Left ventricle myocardium inferior (tissue), 1 donor: ENCODE measurements around the gene PGS1. TPM values are rescaled to one million over a fixed set of nuclear protein-coding genes. Genes with fewer than 3 reads are reported as not detected.

Source experiments
- DNase-seq: peaks from one replicate; pipeline ENCODE4 v3.0.0-alpha.2; 2020
- H3K27ac ChIP-seq: fragments of 200-600 bp; replicated peaks from 2 replicates; pipeline ENCODE4 v1.8.0; 2021
- H3K27me3 ChIP-seq: fragments of 200-600 bp; 2 replicates; pipeline ENCODE4 v1.8.0; 2021; ENCODE audit warnings: low read depth
- H3K36me3 ChIP-seq: fragments of 200-600 bp; 2 replicates; pipeline ENCODE4 v1.8.0; 2021
- H3K4me1 ChIP-seq: fragments of 200-600 bp; 2 replicates; pipeline ENCODE4 v1.8.0; 2021
- H3K4me3 ChIP-seq: fragments of 200-600 bp; 2 replicates; pipeline ENCODE4 v1.8.0; 2021; ENCODE audit warnings: mild to moderate bottlenecking, moderate library complexity
- H3K9me3 ChIP-seq: fragments of 200-600 bp; replicated peaks from 2 replicates; pipeline ENCODE4 v1.8.0; 2021
- intact Hi-C: fragments of 100-400 bp; cut with micrococcal nuclease; formaldehyde crosslinking; loops from one replicate; pipeline ENCODE4 v1.11.0; 2022
- total RNA-seq: library from RNA; stranded (reverse); fragmentation: NEBNext Ultra II Directional; extraction: Animal tissue kit (Norgen Biotek cat#: 25700); gene quantifications from one replicate; pipeline ENCODE4 v1.2.1, GENCODE V29; 2021
- TF ChIP-seq, protein P1 (sequence below): fragments of 200-600 bp; IDR thresholded peaks from 2 replicates; pipeline ENCODE4 v1.8.0; 2021; ENCODE audit warnings: antibody characterized with exemption, mild to moderate bottlenecking, borderline replicate concordance
- donor health status: DM: no; HTN: yes; CAD: no; lungs with severe emphysema.

PGS1 gene
- total RNA-seq, 1 donor from 2014 or later = 17.1 TPM

DNA sequence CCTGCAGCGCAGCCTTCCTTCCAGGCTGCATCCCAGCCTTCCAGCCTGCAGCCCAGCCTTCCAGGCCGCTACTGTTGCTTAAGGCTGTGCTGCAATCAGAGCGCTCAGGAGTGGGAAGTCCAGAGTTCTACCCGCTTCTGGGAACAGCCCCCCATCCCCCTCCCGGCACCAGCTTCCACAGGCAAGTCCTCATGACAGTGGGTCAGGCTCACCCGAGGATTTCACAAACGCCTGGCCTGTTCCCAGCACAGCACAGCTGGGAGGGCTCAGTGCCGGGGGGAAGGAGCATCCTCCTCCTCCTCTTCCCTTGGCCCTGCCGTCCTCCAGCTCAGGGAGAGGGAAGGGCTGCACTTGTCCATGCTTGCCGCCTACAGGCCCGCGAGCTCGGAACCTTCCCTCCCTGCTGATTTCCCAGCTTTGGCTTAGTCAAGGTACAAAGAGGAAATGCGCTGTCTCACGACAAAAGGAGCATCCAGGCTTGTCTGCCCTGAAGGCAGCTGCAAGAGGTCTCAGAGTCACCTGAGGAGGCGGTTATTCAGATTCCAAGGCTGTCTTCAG, 26.9 kb upstream of the PGS1 start:
- Histone ChIP-seq H3K4me1 (peaks cover 71% of the 10 kb centered on the region), H3K36me3 (peaks cover 8% of the 10 kb centered on the region), H3K27ac (peak overlapping the region; percentile 95), H3K27me3 (no peaks in the 10 kb centered on the region), H3K9me3 (no peaks in the 10 kb centered on the region), H3K4me3 (no peak overlapping the region)
- TF ChIP-seq, protein P1, sequence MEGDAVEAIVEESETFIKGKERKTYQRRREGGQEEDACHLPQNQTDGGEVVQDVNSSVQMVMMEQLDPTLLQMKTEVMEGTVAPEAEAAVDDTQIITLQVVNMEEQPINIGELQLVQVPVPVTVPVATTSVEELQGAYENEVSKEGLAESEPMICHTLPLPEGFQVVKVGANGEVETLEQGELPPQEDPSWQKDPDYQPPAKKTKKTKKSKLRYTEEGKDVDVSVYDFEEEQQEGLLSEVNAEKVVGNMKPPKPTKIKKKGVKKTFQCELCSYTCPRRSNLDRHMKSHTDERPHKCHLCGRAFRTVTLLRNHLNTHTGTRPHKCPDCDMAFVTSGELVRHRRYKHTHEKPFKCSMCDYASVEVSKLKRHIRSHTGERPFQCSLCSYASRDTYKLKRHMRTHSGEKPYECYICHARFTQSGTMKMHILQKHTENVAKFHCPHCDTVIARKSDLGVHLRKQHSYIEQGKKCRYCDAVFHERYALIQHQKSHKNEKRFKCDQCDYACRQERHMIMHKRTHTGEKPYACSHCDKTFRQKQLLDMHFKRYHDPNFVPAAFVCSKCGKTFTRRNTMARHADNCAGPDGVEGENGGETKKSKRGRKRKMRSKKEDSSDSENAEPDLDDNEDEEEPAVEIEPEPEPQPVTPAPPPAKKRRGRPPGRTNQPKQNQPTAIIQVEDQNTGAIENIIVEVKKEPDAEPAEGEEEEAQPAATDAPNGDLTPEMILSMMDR = no peak
- DNase-seq = peak; percentile 96
- intact Hi-C loops = no loop called here

DNA sequence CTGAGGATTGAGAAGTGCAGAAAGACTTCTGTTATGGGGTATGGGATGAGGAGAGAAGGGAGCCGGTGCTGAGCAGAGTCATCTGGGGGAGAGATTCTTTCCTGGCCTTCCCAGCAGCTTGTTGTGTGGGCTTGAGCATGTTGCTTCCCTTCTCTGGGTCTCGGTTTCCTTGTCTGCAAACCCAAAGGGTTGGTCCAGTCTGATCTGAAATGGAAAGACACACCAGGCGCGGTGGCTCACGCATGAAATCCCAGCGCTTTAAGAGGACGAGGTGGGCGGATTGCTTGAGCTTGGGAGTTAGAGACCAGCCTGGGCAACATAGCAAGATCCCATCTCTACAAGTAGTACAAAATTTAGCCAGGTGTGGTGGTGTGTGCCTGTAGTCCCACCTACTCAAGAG, 24.6 kb upstream of the PGS1 start:
- intact Hi-C loops = no loop called here
- H3K27me3 ChIP-seq = no peaks in the 10 kb centered on the region
- H3K36me3 ChIP-seq = peaks cover 31% of the 10 kb centered on the region
- peaks cover 90% of the 10 kb centered on the region for H3K4me1 ChIP-seq
- no peaks in the 10 kb centered on the region for H3K9me3 ChIP-seq
- H3K27ac ChIP-seq = peak overlapping the region; percentile 95
- DNase-seq = no peak
- TF ChIP-seq, protein P1 = no peak
- H3K4me3 ChIP-seq = peak overlapping the region; percentile 64

DNA sequence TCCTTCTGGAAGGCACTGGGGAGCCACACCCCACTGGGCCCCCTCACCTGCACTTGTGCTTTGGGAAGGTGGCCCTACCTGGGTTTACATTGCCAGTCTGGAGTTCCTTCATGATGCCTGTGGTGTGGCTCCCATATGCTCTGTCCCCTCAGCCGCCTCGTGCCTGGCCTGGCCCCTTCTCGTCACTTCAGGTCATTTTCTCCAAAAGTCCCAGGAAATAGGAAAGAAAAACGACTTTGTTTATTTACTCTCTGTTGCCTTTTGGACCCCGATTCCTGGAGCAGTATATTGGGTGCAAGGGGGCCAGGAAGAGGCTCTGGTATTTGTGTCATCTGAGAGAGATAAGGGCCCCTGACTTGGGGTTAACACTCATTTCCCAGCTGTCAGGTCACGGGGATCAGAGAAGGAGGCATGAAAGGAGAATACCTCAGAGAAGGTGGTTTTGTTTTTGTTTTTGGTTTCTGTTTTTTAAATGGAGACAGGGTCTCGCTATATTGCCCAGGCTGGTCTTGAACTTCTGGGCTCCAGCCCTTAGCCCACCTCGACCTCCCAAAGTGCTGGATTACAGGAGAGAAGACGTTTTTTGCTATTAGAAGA, 23.3 kb upstream of the PGS1 start:
- H3K36me3 ChIP-seq = peaks cover 31% of the 10 kb centered on the region
- H3K4me1 ChIP-seq = peaks cover 93% of the 10 kb centered on the region
- H3K27me3 ChIP-seq = no peaks in the 10 kb centered on the region
- intact Hi-C loops = no loop called here
- H3K9me3 ChIP-seq = no peaks in the 10 kb centered on the region
- peak overlapping the region; percentile 1 for H3K27ac ChIP-seq
- TF ChIP-seq, protein P1 = no peak
- no peak for DNase-seq
- no peak overlapping the region for H3K4me3 ChIP-seq

DNA sequence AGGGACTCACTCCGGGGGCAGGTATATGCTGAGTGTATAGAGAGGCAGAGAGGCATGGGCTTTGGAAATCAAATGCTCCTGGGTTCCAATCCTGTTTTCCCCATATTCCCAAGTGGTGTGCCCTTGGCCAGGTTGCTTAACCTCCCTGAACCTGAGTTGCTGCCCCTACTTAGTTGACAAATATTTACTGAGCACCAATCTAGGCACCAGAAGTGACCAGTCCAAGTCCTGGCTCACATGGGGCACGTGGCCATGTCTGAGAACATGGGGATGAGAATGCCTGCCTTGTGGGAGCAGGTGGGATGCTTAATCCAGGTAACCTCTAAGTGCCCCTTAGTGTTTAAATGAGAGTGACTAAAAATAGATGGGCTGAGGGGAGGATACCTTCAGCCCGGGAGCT, 22.7 kb upstream of the PGS1 start:
- no peak for DNase-seq
- Histone ChIP-seq H3K4me1 (peaks cover 92% of the 10 kb centered on the region), H3K9me3 (no peaks in the 10 kb centered on the region), H3K27ac (peak overlapping the region; percentile 97), H3K27me3 (no peaks in the 10 kb centered on the region), H3K4me3 (peak overlapping the region; percentile 85), H3K36me3 (peaks cover 31% of the 10 kb centered on the region)
- TF ChIP-seq, protein P1 = no peak
- intact Hi-C loops = no loop called here

DNA sequence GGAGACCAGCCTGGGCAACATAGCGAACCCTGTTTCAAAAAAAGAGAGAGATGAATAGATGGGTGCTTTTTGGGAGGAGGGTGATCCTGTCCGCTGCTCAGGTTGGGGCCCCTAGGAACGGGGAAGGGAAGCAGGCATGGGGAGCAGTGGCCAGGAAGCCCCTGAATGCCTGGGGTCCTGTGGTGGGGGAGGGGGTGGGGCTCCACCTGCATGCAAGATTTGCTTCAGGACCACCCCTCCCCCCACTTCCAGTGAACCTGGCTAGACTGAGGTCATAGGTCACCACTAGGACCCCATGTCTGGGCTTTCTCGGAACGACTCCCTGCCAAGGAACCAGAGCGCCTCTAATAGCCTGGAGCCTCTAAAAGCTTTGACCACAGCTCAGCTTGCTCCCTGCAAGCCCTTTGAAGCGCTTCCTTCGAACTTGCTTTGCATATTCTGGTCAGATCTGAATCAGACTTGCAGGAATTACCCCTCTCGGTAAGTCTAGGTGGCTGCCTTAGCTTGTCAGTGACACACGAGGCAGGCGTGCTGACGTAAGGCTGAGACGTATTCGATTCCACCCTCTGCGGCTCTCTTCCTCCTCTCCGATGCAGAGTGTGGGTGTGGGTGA, 22.2 kb upstream of the PGS1 start:
- TF ChIP-seq, protein P1 = no peak
- peak overlapping the region; percentile 85 for H3K4me3 ChIP-seq

More for the DNA sequence above, 22.2 kb upstream of the PGS1 start:
- H3K36me3 ChIP-seq = peaks cover 31% of the 10 kb centered on the region
- peak overlapping the region; percentile 97 for H3K27ac ChIP-seq
- no peaks in the 10 kb centered on the region for H3K27me3 ChIP-seq
- H3K9me3 ChIP-seq = no peaks in the 10 kb centered on the region
- H3K4me1 ChIP-seq = peaks cover 92% of the 10 kb centered on the region
- DNase-seq = no peak
- intact Hi-C loops = no loop called here
